GM21526 (cell line): ENCODE data around the gene CCK.
A peak's percentile ranks its signal among the peaks of the same experiment; 100 is the strongest.

Source experiments
- ATAC-seq: cut with Tn5 transposase; IDR thresholded peaks from one replicate; pipeline ENCODE4 v1.9.1; 2021; ENCODE audit warnings: moderate library complexity; ENCODE audit not compliant: unreplicated experiment, low FRiP score

Gene CCK

DNA sequence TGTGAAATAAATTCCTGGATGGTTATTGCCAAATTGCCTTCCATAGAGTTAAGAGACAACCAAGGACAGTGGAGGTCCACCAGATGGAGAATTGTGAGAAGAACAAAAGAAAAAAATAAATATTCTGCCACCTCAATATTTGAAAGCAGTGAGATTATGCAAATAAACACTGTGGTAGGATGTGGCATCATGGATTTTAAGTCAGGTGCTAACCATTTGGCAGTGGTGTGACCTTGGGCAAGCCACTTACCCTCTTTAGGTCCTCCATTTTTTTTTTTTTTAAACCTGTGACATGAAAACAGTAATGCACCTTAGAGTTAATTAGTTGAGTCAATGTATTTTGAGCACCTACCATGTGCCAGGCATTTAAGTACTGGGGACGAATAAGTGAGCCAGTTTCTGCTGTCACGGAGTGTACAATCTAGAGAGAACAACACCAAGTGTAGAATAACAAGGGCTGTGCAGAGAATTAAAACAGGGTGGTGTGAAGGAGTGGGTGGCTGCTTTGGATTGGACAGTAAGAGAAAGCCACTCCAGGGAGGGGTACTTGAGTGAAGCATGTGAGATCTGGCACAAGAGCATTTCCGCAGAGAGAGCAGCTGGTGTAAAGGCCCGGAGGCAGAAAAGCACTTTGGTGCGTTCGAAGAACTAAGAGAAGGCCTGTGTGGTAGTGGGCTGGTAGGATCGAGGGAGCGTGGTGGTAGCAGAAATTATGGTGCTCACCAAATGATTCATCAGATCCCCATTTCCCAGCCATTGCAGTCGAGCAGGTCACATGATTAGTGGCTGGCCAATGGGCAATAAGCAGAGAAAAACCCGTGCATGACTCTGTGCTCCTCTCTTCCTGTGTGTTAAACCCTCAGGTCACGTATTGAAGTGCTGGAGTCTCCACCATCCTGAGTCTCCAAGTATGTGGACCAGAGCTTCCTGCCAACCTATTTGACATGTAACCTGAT lies 39.2 kb downstream of the CCK start:
- ATAC-seq = no peak

DNA sequence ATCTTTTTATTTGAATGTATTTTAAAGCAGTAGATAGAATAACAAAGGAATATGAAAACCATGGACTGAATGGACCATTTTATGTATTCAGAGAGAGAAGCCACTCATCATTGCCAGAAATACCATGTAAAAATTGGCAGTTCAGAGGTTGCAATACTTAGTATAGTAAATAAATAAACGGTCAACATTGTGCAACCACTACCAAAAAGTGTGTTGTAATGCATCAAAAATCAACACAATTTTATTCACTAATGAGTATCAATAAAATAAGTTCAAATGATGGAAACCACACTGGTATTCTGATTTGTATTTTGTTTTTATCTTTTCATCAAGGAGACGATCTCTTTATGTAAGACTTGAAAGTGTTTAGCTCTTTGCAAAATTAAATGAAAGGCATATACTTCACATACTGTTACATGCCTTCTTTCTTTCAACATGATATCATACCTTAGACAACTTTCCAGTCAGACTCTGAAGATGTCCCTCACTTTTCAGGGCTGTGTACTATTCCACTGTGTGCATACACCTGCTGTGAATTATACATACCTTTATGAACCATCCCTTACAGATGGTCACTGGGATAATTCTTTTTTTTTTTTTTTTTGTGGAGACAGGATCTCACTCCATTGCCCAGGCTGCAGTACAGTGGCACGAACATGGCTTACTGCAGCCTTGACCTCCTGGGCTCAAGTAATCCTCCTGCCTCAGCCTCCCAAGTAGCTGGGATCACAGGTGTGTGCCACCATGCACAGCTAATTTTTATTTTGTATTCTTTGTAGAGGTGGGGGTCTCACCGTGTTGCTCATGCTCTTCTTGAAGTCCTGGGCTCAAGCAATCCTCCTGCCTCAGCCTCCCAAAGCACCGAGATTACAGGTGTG lies 40.3 kb downstream of the CCK start:
- no peak for ATAC-seq

GRCh38 chr3:42224658-42225421 lies 41.1 kb downstream of the CCK start:
- no peak for ATAC-seq

- no peak for ATAC-seq
These were observed 41.8 kb downstream of the CCK start for GRCh38 chr3:42224178-42224577.

DNA sequence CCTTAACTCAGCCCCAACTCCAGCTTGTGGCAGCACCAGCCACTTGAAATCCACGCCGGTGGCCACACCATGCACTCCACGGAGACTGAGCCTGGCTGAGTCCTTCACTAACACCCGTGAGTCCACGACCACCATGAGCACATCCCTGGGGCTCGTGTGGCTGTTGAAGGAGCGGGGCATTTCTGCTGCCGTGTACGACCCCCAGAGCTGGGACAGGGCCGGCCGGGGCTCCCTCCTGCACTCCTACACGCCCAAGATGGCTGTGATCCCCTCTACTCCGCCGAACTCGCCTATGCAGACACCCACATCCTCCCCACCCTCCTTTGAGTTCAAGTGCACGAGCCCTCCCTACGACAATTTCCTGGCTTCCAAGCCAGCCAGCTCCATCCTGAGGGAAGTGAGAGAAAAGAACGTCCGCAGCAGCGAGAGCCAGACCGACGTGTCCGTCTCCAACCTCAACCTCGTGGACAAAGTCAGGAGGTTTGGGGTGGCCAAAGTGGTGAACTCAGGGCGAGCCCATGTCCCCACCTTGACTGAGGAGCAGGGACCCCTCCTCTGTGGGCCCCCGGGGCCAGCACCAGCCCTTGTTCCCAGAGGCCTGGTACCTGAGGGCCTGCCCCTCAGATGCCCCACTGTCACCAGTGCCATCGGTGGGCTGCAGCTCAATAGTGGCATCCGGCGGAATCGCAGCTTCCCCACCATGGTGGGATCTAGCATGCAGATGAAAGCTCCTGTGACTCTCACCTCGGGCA lies 42.9 kb downstream of the CCK start:
- ATAC-seq = no peak

- no peak for ATAC-seq
These were observed 45.4 kb downstream of the CCK start for GRCh38 chr3:42220436-42221121.

DNA sequence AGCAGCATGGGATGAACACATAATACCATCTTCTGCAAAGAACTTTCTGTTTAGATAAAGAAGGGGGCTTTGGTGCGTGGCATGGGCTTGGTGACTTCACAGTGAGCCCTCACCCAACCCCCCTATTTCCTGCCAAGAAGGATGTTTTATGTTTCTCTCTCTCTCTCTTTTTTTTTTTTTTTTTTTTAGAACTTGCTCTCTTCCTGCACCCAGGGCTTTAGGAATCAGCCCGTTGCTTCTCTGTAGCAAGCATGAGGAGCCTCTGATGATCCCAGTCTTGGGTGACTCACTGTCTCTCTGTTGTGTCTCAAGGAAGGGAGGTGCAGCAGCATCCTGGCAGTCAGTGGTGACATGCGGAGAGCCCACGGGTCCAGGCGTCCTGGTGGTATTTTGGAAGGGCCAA lies 49.1 kb downstream of the CCK start:
- ATAC-seq = no peak

DNA sequence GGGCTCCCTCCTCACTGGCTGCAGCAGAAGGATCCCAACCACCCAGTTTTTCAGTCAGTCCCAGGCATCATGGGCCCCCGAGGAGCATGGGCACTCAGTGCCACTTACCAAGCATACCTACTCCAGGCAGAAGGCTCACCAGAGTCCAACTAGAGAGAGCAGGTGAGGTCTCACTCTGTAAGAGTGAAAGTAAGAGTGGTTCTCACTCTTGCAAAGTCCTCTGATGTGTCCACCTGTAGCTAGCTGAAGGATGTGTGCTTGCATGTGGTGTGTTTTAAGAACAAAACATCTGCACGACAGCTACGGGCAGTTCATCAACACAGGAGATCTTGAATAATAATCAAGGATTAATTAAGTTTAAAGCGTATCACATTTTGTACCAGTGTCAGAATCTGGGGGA lies 49.7 kb downstream of the CCK start:
- ATAC-seq = peak; percentile 65

DNA sequence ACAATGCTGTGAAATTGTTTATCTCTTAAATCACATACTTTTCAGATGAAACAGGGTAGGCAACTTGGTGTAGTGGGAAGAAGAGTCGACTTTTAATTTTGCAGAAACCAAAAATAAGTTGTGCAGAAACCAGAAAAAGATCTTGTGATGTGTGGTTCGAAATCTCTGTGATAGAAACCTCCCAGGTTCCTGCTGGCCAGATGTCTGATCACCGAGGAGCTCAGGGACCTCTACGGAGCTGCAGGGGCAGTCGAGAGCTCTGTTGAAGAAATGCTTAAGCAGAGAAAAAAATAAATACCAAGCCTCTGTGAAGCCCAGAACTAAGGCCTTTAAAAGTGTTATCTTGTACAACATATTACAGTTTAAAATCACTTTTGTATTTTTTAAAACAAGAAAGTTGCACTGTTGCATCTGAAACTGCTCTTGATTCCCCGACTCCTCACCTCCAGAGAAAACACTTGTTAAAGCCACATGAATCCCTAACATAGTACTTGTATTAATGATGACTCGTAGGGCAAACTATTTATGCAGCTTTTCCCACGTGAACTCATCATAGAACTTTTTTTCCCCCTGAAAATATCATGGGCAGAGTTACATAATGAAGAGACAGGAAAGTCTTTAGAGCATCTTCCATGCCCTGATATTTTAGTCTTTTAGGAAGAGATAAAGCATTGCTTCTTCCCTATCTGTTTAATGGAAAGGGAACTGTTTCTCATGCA lies 51.3 kb downstream of the CCK start:
- ATAC-seq = peak; percentile 44

DNA sequence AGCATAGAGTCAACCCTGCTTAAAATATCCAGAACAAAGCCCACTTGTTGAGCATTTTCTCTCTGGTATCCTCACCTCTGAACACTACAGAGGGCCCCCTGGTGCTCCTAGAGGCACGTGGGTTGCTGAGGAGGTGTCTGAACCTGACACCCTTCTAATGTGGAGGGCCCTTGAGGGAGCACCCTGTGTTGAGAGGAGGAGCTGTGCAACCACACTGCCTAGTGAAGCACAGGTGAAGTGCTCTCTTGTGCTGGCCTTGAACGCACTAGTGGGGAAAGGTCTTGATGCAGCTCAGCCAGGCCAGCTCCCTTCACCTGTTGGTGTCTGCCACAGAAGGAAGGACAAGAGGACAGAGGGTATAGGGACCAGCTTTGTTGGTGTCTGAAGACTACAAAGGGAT lies 51.9 kb downstream of the CCK start:
- ATAC-seq = peak; percentile 24

DNA sequence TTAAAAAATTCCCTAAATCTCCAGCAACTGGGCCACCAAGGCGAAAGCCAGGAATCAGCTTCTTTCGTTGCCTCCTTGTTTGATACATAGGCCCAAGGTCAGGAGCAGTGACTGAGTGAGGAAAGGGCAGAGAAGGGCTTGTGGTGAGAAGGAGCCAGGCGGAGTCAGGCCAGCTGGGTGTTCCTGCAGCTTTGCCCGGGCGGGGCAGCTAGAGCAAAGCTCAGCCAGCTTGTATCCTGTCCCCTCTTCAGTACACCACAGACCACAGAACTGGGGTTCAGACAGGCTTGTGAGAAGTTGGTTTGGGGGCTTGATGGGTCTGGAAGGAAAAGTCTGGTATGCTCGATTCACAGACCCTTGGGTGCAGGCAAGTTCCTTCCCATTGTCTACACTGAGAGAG lies 52.6 kb downstream of the CCK start:
- ATAC-seq = no peak

DNA sequence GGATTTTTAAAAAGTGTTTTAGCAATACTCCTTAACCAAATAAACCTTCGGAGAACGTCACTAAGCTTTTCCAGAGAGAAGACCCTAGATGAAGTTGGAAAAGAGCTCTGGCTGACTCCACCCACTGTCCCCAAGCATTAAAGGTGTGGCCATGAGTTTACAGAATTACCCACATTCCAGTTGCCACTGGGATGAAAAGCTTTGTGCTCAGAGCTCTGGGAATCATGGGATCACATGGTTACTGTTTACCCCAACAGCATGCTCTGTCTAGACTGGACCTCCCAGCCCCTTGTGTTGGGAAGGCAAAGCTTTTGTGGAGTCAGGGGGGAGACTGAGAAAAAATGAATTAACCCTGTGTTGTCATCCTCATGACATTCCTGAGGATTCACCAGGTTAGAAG lies 55.3 kb downstream of the CCK start:
- ATAC-seq = no peak

GRCh38 chr3:42209917-42210316 lies 56.1 kb downstream of the CCK start:
- no peak for ATAC-seq
